SU-DHL-6 (cell line): ENCODE data around the gene ESAM.

Experiments used
- CTCF ChIP-seq: fragments of 200-600 bp; sonication (generic); IDR thresholded peaks from one replicate; pipeline ENCODE4 v1.5.1; 2017; ENCODE audit warnings: antibody characterized with exemption, mild to moderate bottlenecking, low read length, moderate library complexity; ENCODE audit not compliant: insufficient read depth, poor library complexity, severe bottlenecking
- EZH2phosphoT487 ChIP-seq: fragments of 200-600 bp; sonication (generic), shearing (Covaris generic); conservative IDR thresholded peaks from 2 replicates; pipeline ENCODE4 v1.6.1; 2018; ENCODE audit warnings: mild to moderate bottlenecking, antibody characterized with exemption, low read length, moderate library complexity, mixed read lengths

DNA sequence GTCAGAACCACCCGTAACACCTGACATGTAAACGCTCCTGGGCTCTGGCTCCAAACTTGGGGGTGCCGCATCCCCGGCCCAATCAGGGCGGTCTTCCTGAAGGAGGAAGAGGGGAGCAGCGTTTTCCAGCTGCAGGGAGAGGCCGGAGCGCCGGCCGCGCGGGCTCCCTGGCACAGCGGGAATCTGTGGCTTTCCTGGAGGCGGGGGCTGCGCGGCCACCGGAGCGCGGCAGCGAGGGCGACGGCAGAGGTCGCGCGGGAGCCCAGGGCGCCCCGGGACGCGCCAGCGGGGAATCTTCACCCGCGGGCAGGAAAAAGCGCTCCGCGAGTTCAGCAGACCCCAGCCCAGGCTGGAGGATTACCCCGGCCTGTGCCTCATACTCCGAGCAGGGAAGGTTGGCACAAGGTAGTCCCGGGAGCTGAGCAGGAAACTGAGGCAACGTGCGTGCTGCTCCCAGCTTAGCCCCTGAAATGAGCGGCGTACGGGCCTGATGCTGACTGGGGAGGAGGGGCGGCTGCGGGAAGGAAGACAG, 600 bp upstream of the ESAM start:
- TF ChIP-seq CTCF (no peak), EZH2phosphoT487 (no peak)
